NCI-H2196 treated with DMSO at 0.1 percent for 48 hours (cell line): Measurements from ENCODE around the gene CNTRL.
A peak's percentile ranks its signal among the peaks of the same experiment; 100 is the strongest.

Source experiments
- DNase-seq: peaks from one replicate; lab custom pipeline; 2025; ENCODE audit not compliant: unreplicated experiment; lab: John Stamatoyannopoulos, UW

The CNTRL gene

DNA sequence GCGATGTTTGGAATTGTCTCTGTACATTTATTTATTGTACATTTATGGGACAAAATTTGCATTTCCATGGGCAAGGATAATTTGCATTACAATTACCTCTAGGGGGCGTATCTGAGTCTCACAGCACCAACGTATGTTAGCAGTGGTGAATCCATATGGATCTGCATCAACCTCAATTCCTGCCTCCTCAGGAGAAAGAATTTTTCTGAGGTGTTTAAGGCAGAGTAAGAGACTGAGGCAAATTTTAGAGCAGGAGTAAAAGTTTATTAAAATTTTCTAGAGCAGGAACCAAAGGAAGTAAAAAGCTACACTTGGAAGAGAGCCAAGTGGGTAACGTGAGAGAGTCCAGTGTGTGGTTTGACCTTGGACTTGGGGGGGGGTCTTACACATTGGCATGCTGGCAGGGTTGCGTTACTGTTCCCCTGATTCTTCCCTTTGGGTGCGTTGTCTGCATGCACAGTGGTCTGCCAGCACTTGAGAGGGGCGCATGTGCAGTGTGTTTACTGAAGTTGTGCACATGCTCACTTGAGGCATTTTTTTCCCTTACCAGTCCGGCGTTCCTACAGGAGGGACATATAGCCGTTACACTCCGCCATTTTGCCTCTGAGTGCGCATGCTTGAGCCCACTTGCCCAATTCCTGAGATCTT lies 147.9 kb downstream of the CNTRL start:
- DNase-seq, result peak; percentile 17

GRCh38 chr9:121225240-121225639 lies 150.5 kb downstream of the CNTRL start:
- DNase-seq, result no peak

GRCh38 chr9:121226175-121226574 lies 151.4 kb downstream of the CNTRL start:
- no peak for DNase-seq
